LNCAP (cell line): ENCODE measurements around the gene SIAH1.

ENCODE experiments used
- TF ChIP-seq, protein P1 (sequence below): fragments of 450-650 bp; IDR thresholded peaks from 2 replicates; pipeline ENCODE4 v1.5.1; 2017; ENCODE audit warnings: mild to moderate bottlenecking

SIAH1 gene

GRCh38 chr16:48385253-48386150 is at the start of gene SIAH1:
Gene SIAH1 (minus strand): TSS chr16:48385413. CDS start chr16:48362428, 22,985 bp downstream.
- TF ChIP-seq, protein P1, sequence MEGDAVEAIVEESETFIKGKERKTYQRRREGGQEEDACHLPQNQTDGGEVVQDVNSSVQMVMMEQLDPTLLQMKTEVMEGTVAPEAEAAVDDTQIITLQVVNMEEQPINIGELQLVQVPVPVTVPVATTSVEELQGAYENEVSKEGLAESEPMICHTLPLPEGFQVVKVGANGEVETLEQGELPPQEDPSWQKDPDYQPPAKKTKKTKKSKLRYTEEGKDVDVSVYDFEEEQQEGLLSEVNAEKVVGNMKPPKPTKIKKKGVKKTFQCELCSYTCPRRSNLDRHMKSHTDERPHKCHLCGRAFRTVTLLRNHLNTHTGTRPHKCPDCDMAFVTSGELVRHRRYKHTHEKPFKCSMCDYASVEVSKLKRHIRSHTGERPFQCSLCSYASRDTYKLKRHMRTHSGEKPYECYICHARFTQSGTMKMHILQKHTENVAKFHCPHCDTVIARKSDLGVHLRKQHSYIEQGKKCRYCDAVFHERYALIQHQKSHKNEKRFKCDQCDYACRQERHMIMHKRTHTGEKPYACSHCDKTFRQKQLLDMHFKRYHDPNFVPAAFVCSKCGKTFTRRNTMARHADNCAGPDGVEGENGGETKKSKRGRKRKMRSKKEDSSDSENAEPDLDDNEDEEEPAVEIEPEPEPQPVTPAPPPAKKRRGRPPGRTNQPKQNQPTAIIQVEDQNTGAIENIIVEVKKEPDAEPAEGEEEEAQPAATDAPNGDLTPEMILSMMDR: no peak

DNA sequence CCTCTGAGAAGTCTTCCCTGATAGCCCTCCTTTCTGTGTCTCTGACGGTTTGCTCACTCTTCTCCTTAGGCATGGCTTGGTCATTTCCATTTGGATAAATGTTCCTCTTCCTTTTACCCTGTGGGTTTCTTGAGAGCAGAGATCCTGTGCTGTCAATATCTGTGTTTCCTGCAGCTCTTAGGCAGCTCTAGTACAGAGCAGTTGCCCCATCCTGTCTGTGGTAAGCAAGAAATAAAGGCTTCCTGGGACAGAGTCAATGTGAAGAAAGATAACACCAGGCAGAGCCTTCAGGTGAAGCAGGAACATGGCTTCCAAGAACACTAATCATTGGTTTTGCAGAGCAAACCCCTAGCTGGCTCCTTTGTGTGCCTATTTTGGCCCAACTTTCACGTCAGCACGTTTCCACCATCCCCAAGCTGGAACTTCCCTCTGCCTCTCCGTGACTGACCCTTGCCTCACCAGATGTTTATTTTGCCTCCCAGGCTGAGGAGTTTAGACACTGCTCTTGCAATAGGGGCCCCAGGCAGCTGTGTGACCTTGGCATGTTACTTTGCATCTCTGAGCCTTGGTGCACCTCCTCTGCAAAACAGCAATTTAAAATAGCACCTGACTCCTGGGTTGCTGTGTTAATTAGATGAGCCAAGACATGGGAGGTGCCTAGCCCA is 49.6 kb upstream of the SIAH1 start:
- TF ChIP-seq, protein P1: no peak

- TF ChIP-seq, protein P1: no peak
These were observed 48.8 kb upstream of the SIAH1 start for GRCh38 chr16:48433850-48434530.

GRCh38 chr16:48433116-48433849 is 48.1 kb upstream of the SIAH1 start:
- TF ChIP-seq, protein P1: no peak

- TF ChIP-seq, protein P1: no peak
These were observed 46.9 kb upstream of the SIAH1 start for GRCh38 chr16:48432136-48432535.

- TF ChIP-seq, protein P1: no peak
These were observed 45.7 kb upstream of the SIAH1 start for GRCh38 chr16:48430890-48431289.
